ENCODE measurements around the gene PRSS48. TPM values are rescaled to one million over a fixed set of nuclear protein-coding genes. Genes with fewer than 3 reads are reported as not detected.
"Not testable (repeated sequence)": the region's sequence is repeated elsewhere in the genome, so short reads cannot be mapped to it uniquely, and the experiment has no call there.

PRSS48 gene
- total RNA-seq, 2 donors from 2014 or later, result not detected

DNA sequence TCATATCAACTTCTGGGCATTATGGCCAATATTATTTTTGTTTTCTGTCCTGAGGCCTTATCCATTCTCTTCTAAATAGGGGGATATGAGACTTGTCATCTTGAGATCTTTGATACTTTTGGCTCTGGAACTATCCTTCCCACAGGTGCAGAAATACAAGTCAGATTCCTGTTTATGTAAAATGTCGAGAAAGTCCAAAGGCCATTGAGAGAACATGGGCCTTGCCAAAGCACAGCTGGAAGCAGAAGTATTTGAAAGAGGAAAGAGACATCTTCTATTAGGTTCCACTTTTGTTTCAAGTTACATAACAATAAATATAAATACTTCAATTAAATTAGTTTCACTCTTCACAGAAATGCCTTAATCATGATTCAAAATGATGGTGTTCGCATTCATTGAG is 20.8 kb upstream of the PRSS48 start:
- no peak for ATAC-seq
- intact Hi-C loops (cut with DNase I), result no loop called here
- DNase-seq, result no peak

GRCh38 chr4:151257704-151258103 is 19.3 kb upstream of the PRSS48 start:
- DNase-seq (no peak), ATAC-seq (peak in 1 of 2 donors; percentile 50)
- intact Hi-C loops (cut with DNase I), result no loop called here

- ATAC-seq, result no peak
- no peak for DNase-seq
- intact Hi-C loops (cut with DNase I), result no loop called here
These were observed 17.2 kb upstream of the PRSS48 start for GRCh38 chr4:151259752-151260151.

GRCh38 chr4:151260526-151260925 is 16.4 kb upstream of the PRSS48 start:
- DNase-seq (no peak), ATAC-seq (no peak)
- intact Hi-C loops (cut with DNase I), result no loop called here

GRCh38 chr4:151263455-151263854 is 13.5 kb upstream of the PRSS48 start:
- DNase-seq, result no peak
- peak in 1 of 2 donors; percentile 13 for ATAC-seq
- intact Hi-C loops (cut with DNase I), result no loop called here

DNA sequence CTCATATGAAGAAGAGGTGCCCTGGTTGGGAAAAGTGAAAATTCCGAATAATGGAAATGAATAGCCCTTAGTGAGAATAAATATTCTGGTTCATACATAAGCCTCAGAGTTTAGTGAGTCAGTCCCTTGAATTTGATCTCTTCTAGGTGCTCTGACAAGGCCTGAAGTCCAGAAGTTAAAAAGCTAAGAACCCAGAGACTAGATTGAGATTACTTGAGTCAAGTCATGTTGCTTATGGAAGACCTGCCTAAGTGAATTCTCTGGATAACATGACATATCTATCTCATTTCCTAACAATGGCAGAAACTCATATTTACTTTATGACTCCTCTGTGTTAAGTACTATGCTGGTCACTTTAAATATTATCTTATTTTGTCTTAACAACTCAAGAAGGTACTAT is 10.5 kb upstream of the PRSS48 start:
- intact Hi-C loops (cut with DNase I), result no loop called here
- no peak for ATAC-seq
- no peak for DNase-seq

- intact Hi-C loops (cut with DNase I), result no loop called here
- no peak for DNase-seq
- no peak for ATAC-seq
These were observed 9.9 kb upstream of the PRSS48 start for GRCh38 chr4:151267104-151267503.

DNA sequence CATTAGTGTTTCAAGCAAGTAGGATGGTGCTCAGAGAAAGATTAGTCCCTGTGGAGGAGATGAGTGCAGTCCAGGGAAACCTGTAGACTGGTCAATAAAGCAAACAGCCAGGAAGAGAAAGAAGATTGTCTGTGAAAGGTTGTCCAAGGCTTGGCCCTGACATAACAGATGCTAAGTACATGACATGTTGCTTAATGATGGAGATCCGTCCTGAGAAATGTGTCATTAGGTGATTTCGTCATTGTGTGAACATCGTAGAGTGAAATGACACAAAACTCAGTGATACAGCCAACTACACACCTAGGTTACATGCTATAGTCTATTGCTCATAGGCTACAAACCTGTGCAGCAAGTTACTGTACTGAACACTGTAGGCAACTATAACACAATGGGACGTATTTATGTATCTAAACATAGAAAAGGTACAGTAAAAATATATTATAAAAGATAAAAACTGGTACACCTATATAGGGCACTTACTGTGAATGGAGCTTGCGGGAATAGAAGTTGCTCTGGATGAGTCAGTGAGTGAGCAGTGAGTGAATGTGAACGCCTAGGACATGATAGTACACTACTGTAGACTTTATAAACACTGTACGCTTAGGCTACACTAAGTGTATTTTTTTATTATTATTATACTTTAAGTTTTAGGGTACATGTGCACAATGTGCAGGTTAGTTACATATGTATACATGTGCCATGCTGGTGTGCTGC is 9.0 kb upstream of the PRSS48 start:
- intact Hi-C loops (cut with DNase I), result no loop called here
- no peak for ATAC-seq
- DNase-seq, result no peak

DNA sequence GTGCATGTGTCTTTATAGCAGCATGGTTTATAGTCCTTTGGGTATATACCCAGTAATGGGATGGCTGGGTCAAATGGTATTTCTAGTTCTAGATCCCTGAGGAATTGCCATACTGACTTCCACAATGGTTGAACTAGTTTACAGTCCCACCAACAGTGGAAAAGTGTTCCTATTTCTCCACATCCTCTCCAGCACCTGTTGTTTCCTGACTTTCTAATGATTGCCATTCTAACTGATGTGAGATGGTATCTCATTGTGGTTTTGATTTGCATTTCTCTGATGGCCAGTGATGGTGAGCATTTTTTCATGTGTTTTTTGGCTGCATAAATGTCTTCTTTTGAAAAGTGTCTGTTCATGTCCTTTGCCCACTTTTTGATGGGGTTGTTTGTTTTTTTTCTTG is 8.1 kb upstream of the PRSS48 start:
- DNase-seq; ATAC-seq; intact Hi-C loops (cut with DNase I): not testable (repeated sequence)

- intact Hi-C loops (cut with DNase I), result no loop called here
- ATAC-seq, result no peak
- DNase-seq, result no peak
These were observed 7.7 kb downstream of the PRSS48 start for GRCh38 chr4:151284534-151285245.

DNA sequence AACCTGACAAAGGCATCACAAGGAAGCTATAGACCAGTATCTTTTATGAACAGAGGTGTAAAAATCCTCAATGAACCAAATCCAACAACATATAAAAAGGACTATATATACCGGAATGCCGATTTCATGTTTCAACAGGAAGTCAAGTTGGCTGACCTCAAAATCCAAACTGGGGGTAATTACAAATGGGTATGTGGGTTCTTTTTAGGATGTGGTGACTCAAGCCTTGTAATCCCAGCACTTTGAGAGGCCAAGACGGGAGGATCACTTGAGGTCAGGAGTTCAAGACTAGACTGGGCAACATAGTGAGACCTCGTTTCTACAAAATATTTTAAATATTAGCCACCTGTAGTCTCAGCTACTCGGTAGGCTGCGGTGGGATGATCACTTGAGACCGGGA is 10.4 kb downstream of the PRSS48 start:
- ATAC-seq (no peak), DNase-seq (no peak)
- intact Hi-C loops (cut with DNase I), result no loop called here

GRCh38 chr4:151291485-151291884 is 14.5 kb downstream of the PRSS48 start:
- ATAC-seq (no peak), DNase-seq (no peak)
- intact Hi-C loops (cut with DNase I), result no loop called here

DNA sequence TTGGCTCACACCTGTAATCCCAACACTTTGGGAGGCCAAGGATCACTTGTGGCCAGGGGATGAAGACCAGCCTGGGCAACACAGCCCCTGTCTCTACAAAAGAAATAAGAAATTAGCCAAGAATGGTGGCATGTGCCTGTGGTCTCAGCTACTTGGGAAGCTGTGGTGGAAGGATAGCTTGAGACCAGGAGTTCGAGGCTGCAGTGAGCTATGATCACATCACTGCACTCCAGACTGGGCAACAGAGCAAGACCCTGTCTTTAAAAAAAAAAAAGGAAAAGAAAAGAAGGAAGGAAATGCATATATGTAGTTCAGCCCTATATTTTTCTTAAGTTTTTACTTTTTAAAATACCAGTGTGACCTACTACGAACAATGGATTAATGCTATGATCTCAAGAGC is 15.1 kb downstream of the PRSS48 start:
- intact Hi-C loops (cut with DNase I), result no loop called here
- ATAC-seq (no peak), DNase-seq (no peak)

GRCh38 chr4:151294833-151295496 is 18.0 kb downstream of the PRSS48 start:
- intact Hi-C loops (cut with DNase I), result no loop called here
- ATAC-seq, result peak in 1 of 2 donors; percentile 13
- no peak for DNase-seq

- intact Hi-C loops (cut with DNase I), result no loop called here
- DNase-seq (no peak), ATAC-seq (no peak)
These were observed 19.3 kb downstream of the PRSS48 start for GRCh38 chr4:151296227-151296626.

- ATAC-seq (peak; percentile 73 to 74), DNase-seq (no peak)
- intact Hi-C loops (cut with DNase I), result no loop called here
These were observed 20.2 kb downstream of the PRSS48 start for GRCh38 chr4:151297170-151297569.

GRCh38 chr4:151302432-151302831 is 25.5 kb downstream of the PRSS48 start:
- no peak for ATAC-seq
- intact Hi-C loops (cut with DNase I), result no loop called here
- DNase-seq, result no peak

DNA sequence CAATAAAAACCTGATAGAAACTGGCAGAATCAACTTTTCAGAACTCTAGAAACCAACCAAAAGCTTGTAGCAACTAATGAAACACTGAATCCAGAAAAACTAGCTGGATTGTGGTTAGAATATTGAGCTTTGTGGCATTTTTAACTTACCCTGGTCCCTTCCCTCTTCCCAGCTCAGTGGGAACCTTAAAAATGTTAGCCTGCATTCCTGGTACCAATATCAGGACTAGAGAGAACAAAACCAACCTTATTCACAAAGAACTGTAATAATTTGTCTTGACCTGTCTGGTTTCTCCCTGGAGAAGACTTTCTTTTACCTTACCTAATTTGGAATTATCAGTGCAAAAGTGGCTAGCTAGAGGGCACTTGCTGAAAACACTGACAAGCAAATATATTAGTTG is 27.3 kb downstream of the PRSS48 start:
- intact Hi-C loops (cut with DNase I), result no loop called here
- no peak for ATAC-seq
- DNase-seq, result no peak

DNA sequence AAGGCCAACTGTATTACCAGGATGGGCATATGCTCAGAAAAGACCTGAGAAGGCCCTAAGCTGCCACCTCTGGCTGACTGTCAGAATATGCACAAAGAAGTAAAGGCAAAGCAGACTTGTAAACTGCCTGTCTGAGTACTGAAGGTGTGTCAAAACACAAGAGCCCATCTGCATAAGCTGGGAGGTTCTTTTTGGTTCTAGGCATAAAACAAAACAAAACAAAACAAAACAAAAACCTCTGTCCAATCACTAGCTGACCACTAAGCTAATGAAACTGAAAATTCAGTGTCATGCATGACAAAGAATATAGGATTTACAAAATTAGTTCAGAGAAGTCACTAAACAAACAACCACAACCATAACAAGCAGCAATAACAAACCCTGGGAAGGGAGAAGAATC is 27.8 kb downstream of the PRSS48 start:
- DNase-seq (no peak), ATAC-seq (no peak)
- intact Hi-C loops (cut with DNase I), result no loop called here

DNA sequence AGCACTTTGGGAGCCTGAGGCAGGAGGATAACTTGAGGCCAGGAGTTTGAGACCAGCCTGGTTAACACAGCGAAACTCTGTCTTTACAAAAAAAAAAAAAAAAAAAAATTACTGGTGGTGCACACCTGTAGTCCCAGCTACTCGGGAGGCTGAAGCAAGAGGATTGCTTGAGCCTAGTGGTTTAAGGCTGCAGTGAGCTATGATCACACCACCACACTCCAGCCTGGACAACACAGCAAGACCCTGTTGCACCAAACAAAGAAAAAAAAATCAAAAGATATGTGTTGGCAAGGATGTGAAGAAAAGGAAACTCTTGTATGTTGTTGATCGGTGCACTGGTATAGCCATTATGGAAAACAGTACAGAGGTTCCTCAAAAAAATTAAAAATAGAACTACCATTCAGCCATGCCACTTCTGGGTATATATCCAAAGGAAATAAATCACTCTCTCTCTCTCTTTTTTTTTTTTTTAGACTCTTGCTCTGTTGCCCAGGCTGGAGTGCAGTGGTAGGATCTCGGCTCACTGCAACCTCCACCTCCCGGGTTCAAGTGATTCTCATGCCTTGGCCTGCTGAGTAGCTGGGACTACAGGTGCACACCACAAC is 33.3 kb downstream of the PRSS48 start:
- DNase-seq, result no peak
- intact Hi-C loops (cut with DNase I), result no loop called here
- no peak for ATAC-seq
